ENCODE data around the gene KRTDAP. TPM values are rescaled to one million over a fixed set of nuclear protein-coding genes. Genes with fewer than 3 reads are reported as not detected.

Gene KRTDAP
- total and polyA plus RNA-seq, 10 of the 15 experiments (the other 5 are each of a cell fraction or from before 2014, with no cell fraction given), result 0.23 TPM; not detected in 9

DNA sequence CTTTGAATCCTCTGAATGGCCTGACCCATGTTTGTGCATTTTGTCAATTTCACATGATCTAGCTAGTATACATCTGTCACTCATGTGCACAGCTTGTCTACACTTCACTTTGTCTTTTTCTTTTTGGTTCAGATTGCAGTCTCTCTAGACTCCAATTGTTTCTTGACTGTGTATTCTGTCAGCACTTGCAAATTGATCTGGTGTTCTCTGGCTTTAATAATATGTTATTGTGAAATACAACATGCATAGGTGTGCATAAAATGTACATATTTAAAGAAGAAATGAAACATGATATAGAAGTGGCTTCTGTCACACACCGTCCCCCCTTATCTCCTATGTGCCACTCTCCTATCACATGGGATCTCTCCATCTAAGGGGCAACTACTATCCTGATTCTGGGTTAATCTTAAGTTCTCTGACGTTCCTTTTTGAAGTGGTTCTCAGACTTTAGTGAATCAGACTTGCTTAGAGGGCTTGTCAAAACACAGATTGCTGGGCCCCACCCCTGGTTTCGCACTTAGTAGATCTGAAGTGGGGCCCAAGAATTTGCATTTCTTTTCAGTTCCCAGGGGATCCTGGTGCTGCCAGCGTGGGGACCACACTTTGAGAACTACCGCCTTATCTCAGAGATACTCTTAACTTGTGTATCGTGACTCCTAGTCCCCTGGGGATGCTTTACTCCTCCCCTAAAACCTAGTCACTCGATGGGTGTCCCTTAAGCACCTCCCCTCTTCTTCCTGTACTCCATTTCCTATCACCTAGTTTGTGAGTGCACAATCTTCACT lies 5.8 kb downstream of the KRTDAP start (continued):
- TF ChIP-seq, protein P1, sequence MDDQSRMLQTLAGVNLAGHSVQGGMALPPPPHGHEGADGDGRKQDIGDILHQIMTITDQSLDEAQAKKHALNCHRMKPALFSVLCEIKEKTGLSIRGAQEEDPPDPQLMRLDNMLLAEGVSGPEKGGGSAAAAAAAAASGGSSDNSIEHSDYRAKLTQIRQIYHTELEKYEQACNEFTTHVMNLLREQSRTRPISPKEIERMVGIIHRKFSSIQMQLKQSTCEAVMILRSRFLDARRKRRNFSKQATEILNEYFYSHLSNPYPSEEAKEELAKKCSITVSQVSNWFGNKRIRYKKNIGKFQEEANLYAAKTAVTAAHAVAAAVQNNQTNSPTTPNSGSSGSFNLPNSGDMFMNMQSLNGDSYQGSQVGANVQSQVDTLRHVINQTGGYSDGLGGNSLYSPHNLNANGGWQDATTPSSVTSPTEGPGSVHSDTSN (IDR thresholded peaks at IDR 0.05; ENCODE audit: insufficient replicate concordance, low read depth, low read length), result no peak
- TF ChIP-seq, protein P2, sequence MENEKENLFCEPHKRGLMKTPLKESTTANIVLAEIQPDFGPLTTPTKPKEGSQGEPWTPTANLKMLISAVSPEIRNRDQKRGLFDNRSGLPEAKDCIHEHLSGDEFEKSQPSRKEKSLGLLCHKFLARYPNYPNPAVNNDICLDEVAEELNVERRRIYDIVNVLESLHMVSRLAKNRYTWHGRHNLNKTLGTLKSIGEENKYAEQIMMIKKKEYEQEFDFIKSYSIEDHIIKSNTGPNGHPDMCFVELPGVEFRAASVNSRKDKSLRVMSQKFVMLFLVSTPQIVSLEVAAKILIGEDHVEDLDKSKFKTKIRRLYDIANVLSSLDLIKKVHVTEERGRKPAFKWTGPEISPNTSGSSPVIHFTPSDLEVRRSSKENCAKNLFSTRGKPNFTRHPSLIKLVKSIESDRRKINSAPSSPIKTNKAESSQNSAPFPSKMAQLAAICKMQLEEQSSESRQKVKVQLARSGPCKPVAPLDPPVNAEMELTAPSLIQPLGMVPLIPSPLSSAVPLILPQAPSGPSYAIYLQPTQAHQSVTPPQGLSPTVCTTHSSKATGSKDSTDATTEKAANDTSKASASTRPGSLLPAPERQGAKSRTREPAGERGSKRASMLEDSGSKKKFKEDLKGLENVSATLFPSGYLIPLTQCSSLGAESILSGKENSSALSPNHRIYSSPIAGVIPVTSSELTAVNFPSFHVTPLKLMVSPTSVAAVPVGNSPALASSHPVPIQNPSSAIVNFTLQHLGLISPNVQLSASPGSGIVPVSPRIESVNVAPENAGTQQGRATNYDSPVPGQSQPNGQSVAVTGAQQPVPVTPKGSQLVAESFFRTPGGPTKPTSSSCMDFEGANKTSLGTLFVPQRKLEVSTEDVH (IDR thresholded peaks at IDR 0.05; ENCODE audit: low read depth, partially characterized antibody), result no peak
- TF ChIP-seq BMI1 (IDR thresholded peaks at IDR 0.05; ENCODE audit: borderline replicate concordance) (no peak), ZNF592 (IDR thresholded peaks at IDR 0.05) (no peak), RAD21 (IDR thresholded peaks at IDR 0.05; ENCODE audit: insufficient read depth, low read depth, low read length) (no peak), POLR2AphosphoS2 (IDR thresholded peaks at IDR 0.05; ENCODE audit: low read depth, low read length) (no peak), CREB1 (IDR thresholded peaks at IDR 0.05; ENCODE audit: low read depth) (peak; percentile 40; the same call in 1 of the 2 replicates), SPI1 (IDR thresholded peaks at IDR 0.05; ENCODE audit: borderline replicate concordance, insufficient read depth, low read depth, low read length) (no peak), POLR2A (IDR thresholded peaks at IDR 0.05; ENCODE audit: low read depth, low read length) (no peak), CBX5 (IDR thresholded peaks at IDR 0.05; ENCODE audit: low read depth) (no peak), RBBP5 (conservative IDR thresholded peaks at IDR 0.05) (no peak), EED (IDR thresholded peaks at IDR 0.05; ENCODE audit: low read depth) (0 out of 2 replicates have a peak, but pooled peaks have one; percentile 41)
- TF ChIP-seq, protein P3, sequence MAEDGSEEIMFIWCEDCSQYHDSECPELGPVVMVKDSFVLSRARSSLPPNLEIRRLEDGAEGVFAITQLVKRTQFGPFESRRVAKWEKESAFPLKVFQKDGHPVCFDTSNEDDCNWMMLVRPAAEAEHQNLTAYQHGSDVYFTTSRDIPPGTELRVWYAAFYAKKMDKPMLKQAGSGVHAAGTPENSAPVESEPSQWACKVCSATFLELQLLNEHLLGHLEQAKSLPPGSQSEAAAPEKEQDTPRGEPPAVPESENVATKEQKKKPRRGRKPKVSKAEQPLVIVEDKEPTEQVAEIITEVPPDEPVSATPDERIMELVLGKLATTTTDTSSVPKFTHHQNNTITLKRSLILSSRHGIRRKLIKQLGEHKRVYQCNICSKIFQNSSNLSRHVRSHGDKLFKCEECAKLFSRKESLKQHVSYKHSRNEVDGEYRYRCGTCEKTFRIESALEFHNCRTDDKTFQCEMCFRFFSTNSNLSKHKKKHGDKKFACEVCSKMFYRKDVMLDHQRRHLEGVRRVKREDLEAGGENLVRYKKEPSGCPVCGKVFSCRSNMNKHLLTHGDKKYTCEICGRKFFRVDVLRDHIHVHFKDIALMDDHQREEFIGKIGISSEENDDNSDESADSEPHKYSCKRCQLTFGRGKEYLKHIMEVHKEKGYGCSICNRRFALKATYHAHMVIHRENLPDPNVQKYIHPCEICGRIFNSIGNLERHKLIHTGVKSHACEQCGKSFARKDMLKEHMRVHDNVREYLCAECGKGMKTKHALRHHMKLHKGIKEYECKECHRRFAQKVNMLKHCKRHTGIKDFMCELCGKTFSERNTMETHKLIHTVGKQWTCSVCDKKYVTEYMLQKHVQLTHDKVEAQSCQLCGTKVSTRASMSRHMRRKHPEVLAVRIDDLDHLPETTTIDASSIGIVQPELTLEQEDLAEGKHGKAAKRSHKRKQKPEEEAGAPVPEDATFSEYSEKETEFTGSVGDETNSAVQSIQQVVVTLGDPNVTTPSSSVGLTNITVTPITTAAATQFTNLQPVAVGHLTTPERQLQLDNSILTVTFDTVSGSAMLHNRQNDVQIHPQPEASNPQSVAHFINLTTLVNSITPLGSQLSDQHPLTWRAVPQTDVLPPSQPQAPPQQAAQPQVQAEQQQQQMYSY (CRISPR knock-in tag; IDR thresholded peaks at IDR 0.05), result no peak
- TF ChIP-seq, protein P4, sequence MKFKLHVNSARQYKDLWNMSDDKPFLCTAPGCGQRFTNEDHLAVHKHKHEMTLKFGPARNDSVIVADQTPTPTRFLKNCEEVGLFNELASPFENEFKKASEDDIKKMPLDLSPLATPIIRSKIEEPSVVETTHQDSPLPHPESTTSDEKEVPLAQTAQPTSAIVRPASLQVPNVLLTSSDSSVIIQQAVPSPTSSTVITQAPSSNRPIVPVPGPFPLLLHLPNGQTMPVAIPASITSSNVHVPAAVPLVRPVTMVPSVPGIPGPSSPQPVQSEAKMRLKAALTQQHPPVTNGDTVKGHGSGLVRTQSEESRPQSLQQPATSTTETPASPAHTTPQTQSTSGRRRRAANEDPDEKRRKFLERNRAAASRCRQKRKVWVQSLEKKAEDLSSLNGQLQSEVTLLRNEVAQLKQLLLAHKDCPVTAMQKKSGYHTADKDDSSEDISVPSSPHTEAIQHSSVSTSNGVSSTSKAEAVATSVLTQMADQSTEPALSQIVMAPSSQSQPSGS (IDR thresholded peaks at IDR 0.05; ENCODE audit: low read length), result peak; percentile 67

Measured in GM12878 (cell line).